H9 (cell line): ENCODE results near the gene SKIC2. TPM values are rescaled to one million over a fixed set of nuclear protein-coding genes. Genes with fewer than 3 reads are reported as not detected.
A peak's percentile ranks its signal among the peaks of the same experiment; 100 is the strongest.

Experiments used
- DNase-seq: peaks from one replicate; pipeline ENCODE4 v3.0.0-alpha.2; 2017
- H2AFZ ChIP-seq: one replicate; pipeline ENCODE4 v1.6.1; 2013; ENCODE audit warnings: mild to moderate bottlenecking, low read length, control low read depth, moderate library complexity
- H2AK5ac ChIP-seq: 2 replicates; pipeline ENCODE4 v1.6.1; 2013; ENCODE audit warnings: low read length, control low read depth, mixed read lengths; ENCODE audit not compliant: insufficient read length
- H2BK120ac ChIP-seq: one replicate; pipeline ENCODE4 v1.6.1; 2013; ENCODE audit warnings: low read depth, mild to moderate bottlenecking, low read length, control low read depth, inconsistent platforms; ENCODE audit not compliant: poor library complexity, severe bottlenecking
- H2BK12ac ChIP-seq: 2 replicates; pipeline ENCODE4 v1.6.1; 2013; ENCODE audit warnings: low read length, control low read depth, mixed read lengths, low read depth; ENCODE audit not compliant: insufficient read length
- H2BK15ac ChIP-seq: 2 replicates; pipeline ENCODE4 v1.6.1; 2013; ENCODE audit warnings: low read depth, low read length, control low read depth
- H2BK20ac ChIP-seq: one replicate; pipeline ENCODE4 v1.6.1; 2013; ENCODE audit warnings: low read depth, mild to moderate bottlenecking, low read length, control low read depth, inconsistent platforms; ENCODE audit not compliant: poor library complexity, severe bottlenecking
- H2BK5ac ChIP-seq: 2 replicates; pipeline ENCODE4 v1.6.1; 2013; ENCODE audit warnings: low read length, control low read depth, mixed read lengths; ENCODE audit not compliant: insufficient read length
- H3K14ac ChIP-seq: 2 replicates; pipeline ENCODE4 v1.6.1; 2013; ENCODE audit warnings: low read length, control low read depth; ENCODE audit not compliant: insufficient read depth
- H3K18ac ChIP-seq: 2 replicates; pipeline ENCODE4 v1.6.1; 2013; ENCODE audit warnings: low read depth, mild to moderate bottlenecking, mixed read lengths, low read length, control low read depth; ENCODE audit not compliant: insufficient read length
- H3K23ac ChIP-seq: 2 replicates; pipeline ENCODE4 v1.6.1; 2013; ENCODE audit warnings: low read length, control low read depth, mixed read lengths, low read depth; ENCODE audit not compliant: insufficient read length
- H3K23me2 ChIP-seq: 2 replicates; pipeline ENCODE4 v1.6.1; 2013; ENCODE audit warnings: low read depth, mild to moderate bottlenecking, mixed read lengths, low read length, control low read depth; ENCODE audit not compliant: insufficient read length, poor library complexity, severe bottlenecking
- H3K27ac ChIP-seq: 2 replicates; pipeline ENCODE4 v1.5.1; 2013; ENCODE audit warnings: low read length, control low read depth, mixed read lengths, low read depth; ENCODE audit not compliant: insufficient read length
- H3K27me3 ChIP-seq: 2 replicates; pipeline ENCODE4 v1.6.1; 2013; ENCODE audit warnings: low read length, control low read depth, inconsistent platforms; ENCODE audit not compliant: insufficient read depth
- H3K4ac ChIP-seq: 2 replicates; pipeline ENCODE4 v1.6.1; 2013; ENCODE audit warnings: low read depth, mild to moderate bottlenecking, control low read depth, inconsistent platforms, low read length, moderate library complexity
- H3K4me1 ChIP-seq: 2 replicates; pipeline ENCODE4 v1.6.1; 2013; ENCODE audit warnings: low read length, control low read depth, inconsistent platforms; ENCODE audit not compliant: insufficient read depth
- H3K4me2 ChIP-seq: 2 replicates; pipeline ENCODE4 v1.6.1; 2013; ENCODE audit warnings: low read length, control low read depth, mixed read lengths; ENCODE audit not compliant: insufficient read length, insufficient read depth
- H3K56ac ChIP-seq: 2 replicates; pipeline ENCODE4 v1.6.1; 2013; ENCODE audit warnings: low read depth, mild to moderate bottlenecking, mixed read lengths, low read length, control low read depth; ENCODE audit not compliant: insufficient read length
- H3K79me1 ChIP-seq: 2 replicates; pipeline ENCODE4 v1.6.1; 2013; ENCODE audit warnings: low read depth, mild to moderate bottlenecking, moderate library complexity, low read length, control low read depth, inconsistent platforms; ENCODE audit not compliant: insufficient read depth, poor library complexity, severe bottlenecking
- H3K79me2 ChIP-seq: 2 replicates; pipeline ENCODE4 v1.6.1; 2013; ENCODE audit warnings: low read length, control low read depth, inconsistent platforms; ENCODE audit not compliant: insufficient read depth
- H3K9ac ChIP-seq: 2 replicates; pipeline ENCODE4 v1.6.1; 2013; ENCODE audit warnings: low read length, control low read depth, mixed read lengths; ENCODE audit not compliant: insufficient read length; ENCODE audit errors: extremely low read depth
- H3K9me3 ChIP-seq: one replicate; pipeline ENCODE4 v1.6.1; 2013; ENCODE audit warnings: low read depth, low read length, inconsistent platforms; ENCODE audit not compliant: control insufficient read depth
- H3T11ph ChIP-seq: one replicate; pipeline ENCODE4 v1.6.1; 2013; ENCODE audit warnings: mild to moderate bottlenecking, low read length, control low read depth, inconsistent platforms
- H4K20me1 ChIP-seq: one replicate; pipeline ENCODE4 v1.6.1; 2013; ENCODE audit not compliant: control insufficient read depth, insufficient read length, insufficient read depth
- H4K5ac ChIP-seq: 2 replicates; pipeline ENCODE4 v1.6.1; 2013; ENCODE audit warnings: low read depth, mild to moderate bottlenecking, mixed read lengths, low read length, control low read depth; ENCODE audit not compliant: insufficient read length
- H4K8ac ChIP-seq: replicated peaks from 2 replicates; pipeline ENCODE4 v1.6.1; 2013; ENCODE audit warnings: low read length, control low read depth, mixed read lengths, low read depth; ENCODE audit not compliant: insufficient read length
- H4K91ac ChIP-seq: 2 replicates; pipeline ENCODE4 v1.6.1; 2013; ENCODE audit warnings: low read depth, mild to moderate bottlenecking, moderate library complexity, mixed read lengths, low read length, control low read depth; ENCODE audit not compliant: insufficient read length
- H3K27ac Mint-ChIP-seq, 3 experiments: 2 replicates in 2 of 3; 3 replicates in 1 of 3; pipeline ENCODE4 v1.8.0; 2020 to 2021; ENCODE audit warnings: mixed read lengths in 3 of 3, mild to moderate bottlenecking in 1 of 3, moderate library complexity in 1 of 3
- H3K27me3 Mint-ChIP-seq: 2 replicates; pipeline ENCODE4 v1.8.0; 2021; ENCODE audit warnings: low read depth, mild to moderate bottlenecking, moderate library complexity, mixed read lengths
- H3K36me3 Mint-ChIP-seq, 3 experiments: 2 replicates in 2 of 3; 3 replicates in 1 of 3; pipeline ENCODE4 v1.8.0; 2020 to 2021; ENCODE audit warnings: low read depth in 3 of 3, mixed read lengths in 3 of 3; ENCODE audit not compliant: insufficient read depth in 1 of 3
- H3K4me1 Mint-ChIP-seq, 2 experiments: 2 replicates each; pipeline ENCODE4 v1.8.0; 2020; ENCODE audit warnings: mixed read lengths in 2 of 2
- H3K4me3 Mint-ChIP-seq, 2 experiments: 2 replicates in 1 of 2; 3 replicates in 1 of 2; pipeline ENCODE4 v1.8.0; 2020 to 2021; ENCODE audit warnings: mild to moderate bottlenecking in 2 of 2, mixed read lengths in 2 of 2, moderate library complexity in 1 of 2
- H3K9me3 Mint-ChIP-seq, 2 experiments: 2 replicates in 1 of 2; 3 replicates in 1 of 2; pipeline ENCODE4 v1.8.0; 2020; ENCODE audit warnings: mild to moderate bottlenecking in 2 of 2, mixed read lengths in 2 of 2, moderate library complexity in 1 of 2
- CTCF ChIP-seq: fragments of 200-600 bp; sonication (generic); conservative IDR thresholded peaks from 3 replicates; pipeline ENCODE4 v1.8.0; 2021; ENCODE audit warnings: antibody characterized with exemption, mild to moderate bottlenecking
- WGBS: extraction: QIAGEN DNeasy Blood & Tissue Kit; methylation state at CpG from one replicate; pipeline ENCODE4 v1.1.7; 2013; ENCODE audit warnings: missing lambda C conversion rate, low lambda C conversion rate, mixed read lengths; ENCODE audit not compliant: insufficient read length; ENCODE audit errors: extremely low coverage; 5-methylcytosine and 5-hydroxymethylcytosine counted together
- total RNA-seq: library from RNA; stranded (reverse); gene quantifications from 2 replicates; pipeline ENCODE4 v1.2.1, GENCODE V29; 2021

The SKIC2 gene
- total RNA-seq, 1 experiment from 2014 or later: 86.2 TPM

- Histone ChIP-seq H2AFZ (peak overlapping the region; percentile 27), H3K9me3 (no peaks in the 10 kb centered on the region), H2BK5ac (no peak overlapping the region), H3K79me1 (peaks cover 3% of the 10 kb centered on the region), H3K9ac (peak overlapping the region; percentile 95), H3K4me1 (peaks cover 3% of the 10 kb centered on the region; the same call in 1 of the 2 replicates), H4K20me1 (no peaks in the 10 kb centered on the region), H3K27ac (no peak overlapping the region), H3K23ac (no peak overlapping the region), H3K4ac (no peak overlapping the region), H3K18ac (peak overlapping the region; percentile 38), H3K79me2 (peaks cover 7% of the 10 kb centered on the region), H3T11ph (no peak overlapping the region), H2BK20ac (no peak overlapping the region), H4K8ac (no peak overlapping the region), H3K4me2 (peak overlapping the region; percentile 95), H3K56ac (peak overlapping the region; percentile 43), H3K23me2 (peaks cover 10% of the 10 kb centered on the region), H2BK15ac (no peak overlapping the region), H3K14ac (no peak overlapping the region; the same call in 1 of the 2 replicates), H2AK5ac (no peak overlapping the region), H4K5ac (no peak overlapping the region), H2BK12ac (no peak overlapping the region), H2BK120ac (no peak overlapping the region), H3K27me3 (no peaks in the 10 kb centered on the region), H4K91ac (no peak overlapping the region)
- DNase-seq: no peak
- Mint-ChIP-seq H3K36me3 (peaks cover 37 to 83% (median 70%) of the 10 kb centered on the region in 3 experiments), H3K4me3 (peak overlapping the region; percentile 95 to 99), H3K27ac (peak overlapping the region; percentile 94 to 99 (median 96); a peak in 6 of 7 replicates), H3K9me3 (no peaks in the 10 kb centered on the region; a peak in 1 of 5 replicates), H3K27me3 (no peaks in the 10 kb centered on the region), H3K4me1 (peaks cover 18% of the 10 kb centered on the region in 2 experiments)
- WGBS: no CpG with 5 or more reads among the region's 11 CpGs
- TF ChIP-seq CTCF: no peak
Measured at GRCh38 chr6:31958412-31958740, 599 bp upstream of the SKIC2 start.
